Stimulated activated CD8-positive, alpha-beta memory T cell treated with anti-CD3 and anti-CD28 coated beads, Interleukin-15, amount 100 ng/mL, for 48 hours (primary cell): ENCODE results near the gene MRPL38.
"Not testable (repeated sequence)": the region's sequence is repeated elsewhere in the genome, so short reads cannot be mapped to it uniquely, and the experiment has no call there.

Source experiments
- DNase-seq, 2 donors: peaks; one replicate each; pipeline ENCODE4 v3.0.0-alpha.2; 2020; ENCODE audit warnings: low read depth in 2 of 2

The MRPL38 gene

DNA sequence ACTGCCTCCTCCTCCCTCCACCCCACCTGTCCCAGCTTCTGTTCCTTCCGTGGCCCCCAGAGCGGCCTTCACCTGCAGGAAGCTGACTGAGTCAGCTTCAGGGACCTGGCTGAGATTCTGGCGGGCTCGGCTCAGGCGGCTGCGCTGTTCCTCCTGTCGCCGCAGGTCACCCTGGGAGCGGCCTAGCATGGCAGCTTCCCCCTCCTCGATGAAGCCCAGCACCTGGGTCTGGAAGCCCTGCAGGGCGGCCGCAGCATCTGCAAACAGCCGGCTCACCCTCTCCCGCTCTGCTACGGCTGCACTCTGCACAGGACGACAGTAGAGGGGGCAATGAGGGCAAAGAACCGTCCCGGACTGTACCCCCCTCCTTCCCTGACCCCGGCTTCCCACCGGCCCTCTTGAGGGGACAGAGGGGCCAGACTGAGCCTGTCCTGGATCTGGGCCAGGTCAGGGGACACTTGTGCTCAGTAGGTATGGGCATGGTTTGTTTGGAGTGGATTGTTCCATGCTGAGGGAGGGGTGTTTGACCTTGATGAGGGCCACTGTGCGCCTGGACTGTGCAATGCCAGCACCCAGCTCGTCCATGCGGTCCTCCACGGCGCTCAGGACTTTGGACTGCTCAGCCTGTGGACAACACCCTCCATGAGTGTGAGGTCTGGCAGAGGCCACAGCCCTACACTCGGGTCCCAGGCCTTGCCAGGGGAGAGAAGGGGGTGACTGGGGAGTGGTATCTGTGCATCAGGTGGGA lies 28.3 kb downstream of the MRPL38 start:
- peak; percentile 56 to 71 for DNase-seq

DNA sequence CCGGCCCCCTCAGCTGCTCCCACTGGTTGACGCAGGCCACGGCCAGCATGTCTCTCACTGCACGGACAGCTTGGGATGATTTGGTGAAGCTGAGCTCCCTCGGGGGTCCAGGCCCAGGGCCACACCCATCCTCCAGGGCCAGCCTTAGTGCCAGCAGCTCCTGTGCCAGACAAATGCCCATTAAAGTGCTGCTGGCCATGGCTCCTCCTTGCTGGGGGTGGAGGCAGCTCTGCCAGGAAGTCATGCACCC lies 28.8 kb downstream of the MRPL38 start:
- no peak for DNase-seq

DNA sequence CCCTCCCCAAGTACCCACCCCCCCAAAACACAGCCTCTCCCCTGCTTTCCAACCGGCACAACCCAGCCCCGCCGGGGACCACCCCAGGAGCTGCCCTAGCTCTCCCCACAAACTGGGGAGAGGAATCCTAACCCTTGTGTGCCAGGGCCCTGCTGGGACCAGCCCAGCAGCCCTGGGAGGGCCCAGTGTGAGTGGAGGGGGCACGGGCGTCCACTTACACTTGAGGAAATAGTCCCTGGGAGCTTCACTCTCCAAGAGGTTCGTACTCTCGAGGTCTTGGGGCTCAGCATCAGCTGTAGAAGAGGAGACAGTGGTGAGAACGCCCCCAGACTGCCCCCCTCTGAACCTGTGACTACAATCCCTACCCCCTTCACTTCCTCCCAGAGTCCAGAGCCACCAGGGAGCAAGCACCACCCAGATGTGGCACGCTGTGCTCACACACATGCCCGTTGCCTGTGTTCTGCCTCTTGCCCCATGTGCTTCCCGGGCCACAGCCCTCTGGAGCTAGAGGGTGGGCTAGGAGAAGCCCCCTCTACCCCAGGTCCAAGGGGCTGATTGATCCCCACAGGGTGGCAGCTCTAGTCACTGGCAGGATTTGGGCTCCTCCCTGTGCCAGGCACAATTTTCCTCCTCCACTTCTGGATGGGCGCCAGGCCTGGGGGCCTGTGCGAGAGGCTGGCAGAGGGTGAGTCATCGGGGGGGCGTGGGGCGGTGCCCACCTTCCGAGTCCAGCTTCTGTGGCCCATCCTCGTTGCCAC lies 29.3 kb downstream of the MRPL38 start:
- no peak for DNase-seq

DNA sequence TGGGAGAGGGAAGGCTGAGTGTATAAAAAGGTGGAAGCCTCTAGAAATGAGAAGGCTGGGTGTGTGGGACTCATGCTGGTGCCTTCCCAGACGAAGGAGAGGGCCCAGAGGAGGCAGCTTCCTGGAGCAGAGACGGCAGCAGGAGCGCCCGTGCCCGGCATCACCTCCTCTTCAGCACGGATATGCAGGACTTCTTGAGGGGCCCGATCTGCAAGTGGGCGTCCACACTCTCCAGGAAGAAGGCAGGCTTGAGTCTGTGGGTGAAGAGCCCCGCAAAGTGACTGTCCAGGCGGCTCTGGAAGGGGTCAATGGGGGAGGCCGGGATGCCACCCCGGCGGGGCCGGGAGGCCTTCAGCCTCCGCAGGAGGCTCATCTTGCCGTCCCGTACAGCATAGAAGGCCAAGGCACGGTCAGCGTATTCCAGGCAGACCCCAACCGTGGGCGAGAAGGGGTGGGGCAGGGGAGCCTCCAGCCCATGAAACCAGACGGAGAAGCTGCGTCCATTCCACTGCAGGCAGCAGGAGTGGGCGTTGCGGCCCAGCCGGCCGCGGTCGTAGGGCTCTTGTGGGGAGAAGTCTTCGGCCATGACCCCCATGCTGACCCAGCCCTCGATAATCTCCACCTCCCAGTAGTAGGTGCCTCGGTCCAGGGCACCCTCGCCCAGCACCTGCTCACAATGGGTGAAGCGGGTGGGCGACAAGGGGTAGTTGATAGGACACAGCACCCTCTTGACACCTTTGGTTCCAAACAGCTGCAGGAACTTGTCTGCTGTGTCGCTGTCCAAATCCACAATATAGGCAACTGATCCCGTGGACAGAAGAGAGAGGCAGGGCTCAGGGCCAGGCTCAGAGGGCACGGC lies 30.1 kb downstream of the MRPL38 start:
- no peak for DNase-seq

DNA sequence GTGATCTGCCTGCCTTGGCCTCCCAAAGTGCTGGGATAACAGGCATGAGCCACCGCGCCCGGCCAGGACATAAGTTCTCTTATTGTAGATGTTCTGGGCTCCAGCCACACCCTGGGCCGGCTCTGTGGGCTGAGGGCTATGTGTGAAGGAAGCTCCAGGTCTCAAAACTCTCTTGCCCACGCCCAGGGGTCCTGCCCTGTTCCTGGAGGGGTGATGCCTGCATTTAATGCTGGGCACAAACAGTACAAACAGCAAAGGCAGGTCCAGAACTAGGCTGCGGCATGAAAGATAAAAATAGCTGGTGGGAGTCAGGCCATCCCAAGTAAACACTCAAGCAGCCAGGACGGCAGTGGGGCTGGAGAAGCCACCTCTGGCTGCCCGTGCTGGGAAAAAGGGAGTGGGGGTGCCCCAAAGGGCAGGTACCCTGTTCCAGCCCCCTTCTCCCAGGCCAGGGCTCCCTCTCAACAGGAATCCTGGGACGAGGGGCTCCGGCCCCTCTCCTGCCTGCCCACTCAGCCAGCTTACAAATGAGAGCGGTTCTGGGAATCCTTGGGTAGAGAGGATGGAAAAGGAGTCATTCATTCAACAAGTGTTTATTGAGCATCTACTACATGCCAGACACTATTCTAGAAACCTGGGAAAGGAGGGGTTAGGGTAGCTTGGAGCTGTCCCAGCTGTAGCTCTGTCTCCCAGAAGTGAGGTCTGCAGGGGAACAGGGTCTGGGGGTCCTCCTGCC lies 30.9 kb downstream of the MRPL38 start:
- no peak for DNase-seq

DNA sequence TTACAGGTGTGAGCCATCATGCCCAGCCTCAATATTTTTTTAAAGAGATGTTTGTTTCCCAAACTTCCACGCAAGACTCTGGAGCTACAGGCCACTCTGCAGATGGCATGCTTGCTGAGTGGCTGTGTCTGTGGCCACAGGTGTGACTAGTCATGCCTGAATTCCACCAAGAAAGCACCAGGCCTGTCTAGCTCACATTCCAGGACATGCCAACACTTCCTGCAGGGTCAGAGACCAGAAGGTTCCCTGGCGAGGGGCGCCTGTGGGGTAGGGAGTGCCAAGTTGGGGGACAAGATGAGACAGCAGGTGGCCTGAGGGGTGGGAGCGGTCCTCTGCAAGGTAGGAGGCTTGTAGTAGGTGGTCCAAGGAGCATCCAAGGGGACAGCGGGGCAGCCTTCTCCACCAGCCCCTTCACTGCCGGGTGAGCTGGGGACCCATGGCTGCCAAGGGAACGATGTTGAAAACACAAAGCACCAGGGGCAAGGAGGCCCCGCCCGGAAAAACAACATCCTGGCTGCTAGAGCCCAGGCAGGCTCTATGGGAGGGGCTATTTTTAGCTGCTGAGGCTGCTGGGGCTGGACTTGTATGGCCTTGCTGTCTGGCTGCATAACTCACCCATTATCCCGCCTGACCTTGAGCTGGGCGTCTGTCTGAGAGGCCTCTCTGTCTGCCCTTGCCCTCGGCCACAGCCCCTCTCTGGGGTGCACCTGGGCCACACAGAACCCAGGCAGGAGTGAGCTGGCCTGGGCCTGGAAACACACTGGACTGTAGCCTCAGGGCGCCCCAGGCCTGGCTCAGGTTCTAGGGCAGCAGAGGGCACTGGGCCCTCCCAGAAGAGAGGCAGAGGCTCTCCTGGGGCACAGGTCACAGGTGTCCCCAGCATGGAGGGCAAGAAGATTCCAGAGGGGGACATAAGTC lies 32.0 kb downstream of the MRPL38 start:
- no peak for DNase-seq

DNA sequence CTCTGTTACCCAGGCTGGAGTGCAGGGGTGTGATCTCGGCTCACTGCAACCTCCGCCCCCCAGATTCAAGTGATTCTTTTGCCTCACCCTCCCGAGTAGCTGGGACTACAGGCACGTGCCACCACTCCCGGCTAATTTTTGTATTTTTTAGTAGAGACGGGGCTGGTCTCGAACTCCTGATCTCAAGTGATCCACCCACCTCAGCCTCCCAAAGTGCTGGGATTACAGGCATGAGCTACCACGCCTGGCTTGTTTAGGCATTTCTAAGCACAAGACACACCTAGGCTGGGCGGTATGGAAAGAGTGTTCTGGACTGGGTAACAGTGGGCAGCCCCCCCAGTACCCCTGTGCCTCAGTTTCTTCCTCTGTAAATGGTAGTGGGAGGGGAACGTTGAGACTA lies 34.5 kb downstream of the MRPL38 start:
- DNase-seq: not testable (repeated sequence)

DNA sequence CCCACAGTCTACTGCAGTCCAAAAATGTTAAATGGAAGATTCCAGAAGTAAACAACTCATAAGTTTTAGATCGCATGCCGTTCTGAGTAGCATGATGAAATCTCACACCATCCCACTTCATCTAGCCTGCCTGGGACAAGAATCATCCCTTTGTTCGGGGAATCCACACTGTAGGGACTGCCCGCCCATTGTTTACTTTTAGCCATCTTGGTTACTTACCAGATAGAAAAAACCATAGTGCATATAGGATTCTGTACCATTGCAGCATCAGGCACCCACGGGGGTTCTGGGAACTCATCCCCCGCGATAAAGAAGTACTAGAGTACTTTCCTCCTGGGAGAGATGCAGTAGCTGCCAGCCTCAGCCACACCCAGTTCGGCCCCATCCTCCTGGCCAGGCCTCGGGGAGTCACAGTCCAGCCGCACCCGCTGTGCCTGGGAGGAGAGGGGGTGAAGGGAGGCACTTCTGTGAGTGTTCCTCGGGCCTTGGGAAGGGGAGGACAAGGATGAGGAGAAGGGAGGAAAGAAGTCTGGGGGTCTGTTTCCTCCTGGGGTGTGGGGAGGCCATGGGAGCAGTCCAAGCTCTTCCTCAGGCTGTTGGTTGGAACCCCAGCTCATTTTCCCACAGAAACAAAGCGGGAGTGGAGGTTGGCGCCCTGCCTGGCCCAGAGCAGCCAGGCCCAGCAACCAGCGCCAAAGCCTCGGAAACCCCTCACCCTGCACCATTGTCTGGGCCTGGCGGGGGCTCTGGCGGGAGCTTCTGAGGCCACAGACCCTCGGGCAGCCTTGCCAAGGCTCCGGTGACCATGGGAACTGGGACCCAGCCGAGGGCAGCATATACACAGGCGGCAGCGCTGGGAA lies 35.2 kb downstream of the MRPL38 start:
- DNase-seq: no peak

DNA sequence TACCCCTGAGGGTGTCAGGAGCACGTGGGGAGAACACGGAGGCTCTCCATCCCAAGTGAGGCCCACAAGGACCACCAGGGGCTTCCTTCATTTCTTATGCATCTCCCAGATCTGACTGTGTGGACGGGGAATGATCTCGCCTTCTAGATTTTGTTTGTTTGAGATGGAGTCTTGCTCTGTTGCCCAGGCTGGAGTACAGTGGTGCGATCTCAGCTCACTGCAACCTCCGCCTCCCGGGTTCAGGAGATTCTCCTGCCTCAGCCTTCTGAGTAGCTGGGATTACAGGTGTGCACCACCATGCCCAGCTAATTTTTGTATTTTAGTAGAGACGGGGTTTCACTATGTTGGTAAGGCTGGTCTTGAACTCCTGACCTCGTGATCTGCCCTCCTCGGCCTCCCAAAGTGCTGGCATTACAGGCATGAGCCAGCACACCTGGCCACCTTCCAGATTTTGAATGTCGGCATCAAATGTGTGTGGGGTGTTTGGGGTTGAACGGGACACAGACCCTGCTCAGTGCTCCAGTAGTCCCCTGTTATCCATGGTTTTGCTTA lies 35.9 kb downstream of the MRPL38 start:
- DNase-seq: not testable (repeated sequence)

DNA sequence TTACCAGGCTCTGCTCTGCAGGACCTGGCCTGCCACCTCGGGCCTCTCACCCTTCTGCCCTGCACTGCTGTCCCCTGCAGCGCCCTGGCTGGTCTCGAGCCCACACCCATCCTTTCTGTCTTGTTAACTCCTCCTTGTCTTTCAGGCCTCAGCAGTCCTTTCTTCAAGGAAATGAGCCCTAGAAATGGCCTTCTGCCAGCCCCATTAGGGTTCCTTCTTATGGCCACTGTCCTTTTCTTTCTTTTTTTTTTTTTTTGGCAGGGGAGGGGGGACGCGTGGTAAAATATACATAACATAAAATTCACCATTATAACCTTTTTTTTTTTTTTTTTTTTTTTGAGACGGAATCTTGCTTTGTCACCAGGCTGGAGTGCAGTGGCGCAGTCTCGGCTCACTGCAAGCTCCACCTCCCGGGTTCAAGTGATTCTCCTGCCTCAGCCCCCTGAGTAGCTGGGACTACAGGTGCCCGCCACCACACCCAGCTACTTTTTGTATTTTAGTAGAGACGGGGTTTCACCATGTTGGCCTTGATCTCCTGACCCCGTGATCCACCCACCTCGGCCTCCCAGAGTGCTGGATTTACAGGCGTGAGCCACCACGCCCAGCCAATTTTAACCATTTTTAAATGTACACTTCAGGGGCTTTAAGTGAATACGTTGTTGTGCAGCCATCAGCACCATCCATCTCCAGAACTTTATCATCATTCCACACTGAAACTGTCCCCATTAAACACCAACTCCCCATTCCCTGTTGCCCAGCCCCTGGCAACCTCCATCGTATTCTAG lies 39.1 kb downstream of the MRPL38 start:
- DNase-seq: not testable (repeated sequence)

DNA sequence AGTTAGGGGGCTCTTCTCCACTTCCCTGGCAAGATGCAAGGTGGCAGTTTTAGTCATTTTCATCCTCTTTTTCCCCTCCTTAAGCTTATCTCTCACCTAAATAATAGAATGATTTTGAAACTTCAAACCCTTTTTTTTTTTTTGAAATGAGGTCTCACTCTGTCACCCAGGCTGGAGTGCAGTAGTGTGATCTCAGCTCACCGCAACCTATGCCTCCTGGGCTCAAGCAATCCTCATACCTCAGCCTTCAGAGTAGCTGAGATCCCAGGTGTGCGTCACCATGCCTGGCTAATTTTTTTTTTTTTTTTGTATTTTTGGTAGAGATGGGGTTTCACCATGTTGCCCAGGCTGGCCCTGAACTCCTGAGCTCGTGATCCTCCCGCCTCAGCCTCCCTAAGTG lies 39.8 kb downstream of the MRPL38 start:
- not testable (repeated sequence) for DNase-seq

DNA sequence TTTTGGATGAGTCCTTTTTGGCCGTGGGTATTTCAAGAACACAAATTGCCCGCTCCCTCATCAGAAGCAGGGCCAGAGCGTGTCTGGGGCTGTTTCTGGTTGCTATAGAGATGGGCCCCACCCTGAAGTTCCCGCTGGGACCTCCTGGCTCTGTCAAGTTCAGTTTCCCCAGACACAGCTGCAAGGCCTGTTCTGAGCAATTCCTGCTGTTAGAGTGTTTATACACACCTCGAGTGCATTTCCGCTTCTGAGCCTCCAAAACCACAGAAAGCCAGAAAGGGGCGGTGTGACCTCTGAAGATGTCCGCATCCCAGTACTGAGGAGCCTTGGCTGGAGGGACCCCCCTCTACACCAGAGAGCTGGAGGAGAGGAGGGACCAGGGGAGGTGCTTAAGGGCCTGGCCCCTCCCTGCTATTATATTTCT lies 40.2 kb downstream of the MRPL38 start:
- no peak for DNase-seq

DNA sequence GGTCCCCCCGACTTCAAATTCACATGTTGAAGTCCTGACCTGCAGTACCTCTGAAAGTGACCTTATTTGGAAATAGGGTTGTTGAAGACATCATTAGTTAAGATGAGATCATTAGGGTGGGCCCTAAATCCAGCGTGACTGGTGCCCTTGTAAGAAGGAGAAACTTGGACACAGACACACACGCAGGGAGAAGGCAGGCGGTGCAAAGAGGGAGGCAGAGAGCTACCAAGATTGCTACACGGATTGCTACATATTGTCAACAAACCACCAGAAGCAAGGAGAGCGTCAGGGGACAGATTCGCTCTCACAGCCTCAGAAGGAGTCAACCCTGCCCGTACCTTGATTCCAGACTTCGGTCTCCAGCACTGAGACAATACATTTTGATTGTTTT lies 42.8 kb downstream of the MRPL38 start:
- DNase-seq: no peak

DNA sequence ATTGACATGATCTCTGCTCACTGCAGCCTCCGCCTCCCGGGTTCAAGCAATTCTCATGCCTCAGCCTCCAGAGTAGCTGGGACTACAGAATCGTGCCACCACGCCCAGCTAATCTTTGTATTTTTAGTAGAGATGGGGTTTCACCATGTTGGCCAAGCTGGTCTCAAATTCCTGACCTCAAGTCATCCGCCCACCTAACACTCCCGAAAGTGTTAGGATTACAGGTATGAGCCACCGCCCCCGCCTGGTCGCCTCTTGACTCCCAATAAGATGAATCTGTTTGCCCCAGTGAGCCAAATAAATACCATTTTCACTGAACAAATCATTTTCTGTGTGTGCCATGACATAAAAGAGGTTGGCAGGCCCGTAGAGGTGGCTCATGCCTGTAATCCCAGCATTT lies 45.3 kb downstream of the MRPL38 start:
- DNase-seq: not testable (repeated sequence)

DNA sequence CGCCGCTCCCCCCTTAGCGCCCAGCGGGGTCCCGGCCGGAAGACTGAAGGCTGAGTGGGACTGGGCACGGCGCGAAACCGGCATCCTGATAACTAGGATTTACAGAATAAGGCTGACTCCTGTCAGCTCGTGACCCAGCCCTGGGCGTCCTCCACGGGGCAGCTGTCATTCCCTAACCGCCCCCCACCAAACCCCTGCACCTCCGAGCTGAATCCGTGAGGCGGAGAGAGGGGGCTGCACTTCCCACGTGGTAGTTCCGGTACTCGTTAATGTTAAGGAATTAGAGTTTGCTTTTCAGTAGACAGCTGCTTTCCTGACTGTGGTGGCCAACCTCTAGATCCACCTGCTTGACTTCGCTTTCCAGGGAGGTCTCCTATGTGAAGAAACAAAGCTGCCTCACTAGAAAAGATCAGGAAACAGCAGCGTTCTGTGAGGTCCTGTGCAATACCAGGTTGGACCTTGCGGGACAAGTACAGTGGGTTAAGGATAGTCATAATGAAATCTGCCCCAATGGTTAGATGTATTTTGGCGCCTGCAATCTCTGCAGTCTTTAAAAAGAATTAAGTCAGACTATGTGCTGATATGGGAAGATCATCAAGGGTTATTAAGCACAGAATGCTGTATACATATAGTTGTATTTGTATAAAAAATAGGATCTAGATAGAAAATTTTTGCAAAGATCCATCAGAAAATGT lies 48.5 kb downstream of the MRPL38 start:
- no peak for DNase-seq

DNA sequence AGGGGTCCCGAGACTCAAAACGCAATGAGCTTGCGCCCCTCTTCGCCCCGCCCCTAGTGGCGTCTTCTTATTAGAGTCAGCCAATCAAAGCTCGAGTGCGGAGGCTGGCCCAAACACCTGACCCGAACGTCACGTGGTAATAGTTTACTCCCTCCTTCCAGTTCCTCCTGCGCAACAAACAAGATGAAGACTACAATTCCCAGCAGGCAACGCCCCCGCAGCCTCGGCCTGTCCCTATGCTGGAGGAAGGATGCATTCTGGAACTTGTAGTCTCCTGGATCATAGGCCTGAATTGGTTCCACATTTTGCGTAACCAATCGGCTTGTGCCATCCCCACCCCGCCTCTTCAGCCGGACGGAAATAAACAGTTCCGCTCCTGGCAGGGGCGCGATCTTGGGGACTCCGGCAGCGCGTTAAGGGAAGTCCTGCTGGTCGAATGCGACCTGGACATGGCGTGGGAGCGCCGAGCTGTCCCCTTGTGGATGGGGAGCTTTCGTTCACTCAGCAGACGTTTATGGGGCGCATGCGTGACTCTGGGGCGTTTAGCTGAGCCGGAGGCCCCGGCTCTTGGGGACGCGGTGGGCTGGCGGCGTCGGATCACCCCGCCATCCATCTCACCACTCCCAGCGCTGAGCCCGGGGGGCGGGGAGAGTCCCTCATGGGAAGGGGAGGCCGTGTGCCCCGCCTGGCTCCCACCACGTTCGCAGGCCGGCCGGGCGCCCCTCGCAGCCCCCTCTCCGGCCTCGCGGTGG lies 49.2 kb downstream of the MRPL38 start, which contains the start of gene WBP2:
WBP2 (minus strand) TSS at position 26 of the 752 bp plus-strand sequence. CDS start 38 bp downstream, outside the sequence.
- DNase-seq: peak; percentile 95 to 96

DNA sequence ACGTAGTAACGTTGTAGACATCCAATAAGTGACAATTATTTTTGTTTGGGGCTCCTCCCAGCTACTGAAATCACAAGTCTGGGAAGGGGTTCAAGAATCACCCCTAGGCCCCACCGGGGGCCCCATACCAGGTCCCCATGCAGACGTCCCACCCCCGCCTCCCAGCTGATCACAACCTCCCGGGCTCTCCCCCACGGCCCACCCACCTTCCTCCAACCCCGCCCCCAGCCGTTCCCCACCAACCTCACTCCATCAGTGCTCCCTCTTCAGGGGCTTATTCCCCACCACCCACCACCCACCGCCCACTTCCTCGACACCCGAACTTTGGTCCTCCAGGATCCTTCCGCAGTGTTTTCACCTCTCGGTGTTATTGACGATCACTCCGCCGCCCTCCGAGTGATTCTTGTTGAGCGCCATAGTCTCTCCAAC lies 49.8 kb downstream of the MRPL38 start:
- no peak for DNase-seq
